OCI-LY1 (cell line): ENCODE measurements around the gene RBKS.

Experiments
- H2AFZ ChIP-seq: fragments of 200-600 bp; sonication (generic), shearing (Covaris generic); 2 replicates; pipeline ENCODE4 v1.6.0; 2014; ENCODE audit warnings: antibody characterized with exemption, mild to moderate bottlenecking, low read length
- H3F3A ChIP-seq: fragments of 200-600 bp; sonication (generic), shearing (Covaris generic); 2 replicates; pipeline ENCODE4 v1.6.0; 2014; ENCODE audit warnings: mild to moderate bottlenecking, antibody characterized with exemption, low read length, moderate library complexity; ENCODE audit not compliant: insufficient read depth
- H3K27ac ChIP-seq: fragments of 200-600 bp; sonication (generic); 2 replicates; pipeline ENCODE4 v1.5.1; 2014; ENCODE audit warnings: low read length, mixed run types, mild to moderate bottlenecking, low read depth; ENCODE audit not compliant: poor library complexity, severe bottlenecking
- H3K27me3 ChIP-seq: fragments of 200-600 bp; sonication (generic); 2 replicates; pipeline ENCODE4 v1.6.0; 2014; ENCODE audit warnings: antibody characterized with exemption, mild to moderate bottlenecking, low read length, moderate library complexity; ENCODE audit not compliant: insufficient read depth
- H3K36me3 ChIP-seq: fragments of 200-600 bp; sonication (generic); 2 replicates; pipeline ENCODE4 v1.6.1; 2014; ENCODE audit warnings: mild to moderate bottlenecking, antibody characterized with exemption, low read length, moderate library complexity, mixed read lengths; ENCODE audit not compliant: insufficient read depth
- H3K4me1 ChIP-seq: fragments of 200-600 bp; sonication (generic); 2 replicates; pipeline ENCODE4 v1.5.1; 2014; ENCODE audit warnings: mild to moderate bottlenecking, low read length, moderate library complexity; ENCODE audit not compliant: insufficient read depth, severe bottlenecking
- H3K4me2 ChIP-seq: fragments of 200-600 bp; sonication (generic), shearing (Covaris generic); 2 replicates; pipeline ENCODE4 v1.6.1; 2014; ENCODE audit warnings: low read length
- H3K4me3 ChIP-seq: fragments of 200-600 bp; sonication (generic); 2 replicates; pipeline ENCODE4 v1.5.1; 2014; ENCODE audit warnings: low read length, low read depth, mild to moderate bottlenecking, mixed read lengths; ENCODE audit not compliant: poor library complexity, severe bottlenecking
- H3K79me2 ChIP-seq: fragments of 200-600 bp; shearing (Covaris generic); 2 replicates; pipeline ENCODE4 v1.6.1; 2016; ENCODE audit warnings: mixed run types, low read length, mixed read lengths; ENCODE audit not compliant: insufficient read depth
- H3K9ac ChIP-seq: fragments of 200-600 bp; sonication (generic), shearing (Covaris generic); 2 replicates; pipeline ENCODE4 v1.6.1; 2014; ENCODE audit warnings: mild to moderate bottlenecking, low read length, mixed read lengths
- H3K9me2 ChIP-seq: fragments of 200-600 bp; sonication (generic), shearing (Covaris generic); 2 replicates; pipeline ENCODE4 v1.6.1; 2014; ENCODE audit warnings: low read depth, mild to moderate bottlenecking, low read length, mixed read lengths
- H3K9me3 ChIP-seq: fragments of 200-600 bp; shearing (Covaris generic); 2 replicates; pipeline ENCODE4 v1.6.1; 2014; ENCODE audit warnings: low read length, mixed read lengths
- H4K20me1 ChIP-seq: fragments of 200-600 bp; sonication (generic), shearing (Covaris generic); 2 replicates; pipeline ENCODE4 v1.6.0; 2016; ENCODE audit warnings: mild to moderate bottlenecking, low read length; ENCODE audit not compliant: insufficient read depth
- CTCF ChIP-seq: fragments of 200-600 bp; sonication (generic), shearing (Covaris generic); IDR thresholded peaks from 2 replicates; pipeline ENCODE4 v1.5.1; 2017; ENCODE audit warnings: mild to moderate bottlenecking, antibody characterized with exemption, low read length, moderate library complexity, mixed read lengths
- EZH2 ChIP-seq: fragments of 200-600 bp; sonication (generic), shearing (Covaris generic); IDR thresholded peaks from 2 replicates; pipeline ENCODE4 v1.8.0; 2017; ENCODE audit warnings: borderline replicate concordance, mixed run types, mild to moderate bottlenecking, antibody characterized with exemption, low read length, moderate library complexity, mixed read lengths

RBKS gene

GRCh38 chr2:27920148-27920885 lies 30.1 kb upstream of the RBKS start:
- Histone ChIP-seq H2AFZ (no peak overlapping the region), H3K79me2 (no peaks in the 10 kb centered on the region), H3K9me2 (no peaks in the 10 kb centered on the region), H3K36me3 (no peaks in the 10 kb centered on the region), H3K27ac (no peak overlapping the region), H3K4me3 (no peak overlapping the region), H4K20me1 (no peaks in the 10 kb centered on the region), H3K4me1 (peaks cover 7% of the 10 kb centered on the region), H3K9ac (no peak overlapping the region), H3F3A (no peaks in the 10 kb centered on the region), H3K27me3 (no peaks in the 10 kb centered on the region), H3K9me3 (no peaks in the 10 kb centered on the region), H3K4me2 (no peak overlapping the region)
- no peak for TF ChIP-seq CTCF
- no peak for TF ChIP-seq EZH2

GRCh38 chr2:27916293-27916995 lies 26.3 kb upstream of the RBKS start:
- H3K4me2 ChIP-seq = no peak overlapping the region
- H3K27me3 ChIP-seq = no peaks in the 10 kb centered on the region
- H3K4me1 ChIP-seq = peaks cover 17% of the 10 kb centered on the region
- H3K36me3 ChIP-seq = no peaks in the 10 kb centered on the region
- H2AFZ ChIP-seq = no peak overlapping the region
- H3K27ac ChIP-seq = no peak overlapping the region
- no peaks in the 10 kb centered on the region for H3K9me3 ChIP-seq
- H3K9me2 ChIP-seq = no peaks in the 10 kb centered on the region
- TF ChIP-seq EZH2 (no peak), CTCF (no peak)
- H3F3A ChIP-seq = no peaks in the 10 kb centered on the region
- no peaks in the 10 kb centered on the region for H3K79me2 ChIP-seq
- H4K20me1 ChIP-seq = no peaks in the 10 kb centered on the region
- H3K9ac ChIP-seq = no peak overlapping the region
- no peak overlapping the region for H3K4me3 ChIP-seq

GRCh38 chr2:27915874-27916273 lies 25.7 kb upstream of the RBKS start:
- Histone ChIP-seq H3K4me3 (no peak overlapping the region), H3K9me2 (no peaks in the 10 kb centered on the region), H3K79me2 (no peaks in the 10 kb centered on the region), H3K27me3 (no peaks in the 10 kb centered on the region), H4K20me1 (no peaks in the 10 kb centered on the region), H3K9ac (no peak overlapping the region), H3K36me3 (no peaks in the 10 kb centered on the region), H3K4me2 (no peak overlapping the region), H3K9me3 (no peaks in the 10 kb centered on the region), H3F3A (no peaks in the 10 kb centered on the region), H2AFZ (no peak overlapping the region), H3K4me1 (peaks cover 17% of the 10 kb centered on the region), H3K27ac (no peak overlapping the region)
- TF ChIP-seq EZH2 = no peak
- TF ChIP-seq CTCF = no peak
